OCI-LY1 (cell line): ENCODE results near the gene GBE1.
"Not testable (repeated sequence)": the region's sequence is repeated elsewhere in the genome, so short reads cannot be mapped to it uniquely, and the experiment has no call there.

Experiments
- H2AFZ ChIP-seq: fragments of 200-600 bp; sonication (generic), shearing (Covaris generic); 2 replicates; pipeline ENCODE4 v1.6.0; 2014; ENCODE audit warnings: antibody characterized with exemption, mild to moderate bottlenecking, low read length
- H3F3A ChIP-seq: fragments of 200-600 bp; sonication (generic), shearing (Covaris generic); 2 replicates; pipeline ENCODE4 v1.6.0; 2014; ENCODE audit warnings: mild to moderate bottlenecking, antibody characterized with exemption, low read length, moderate library complexity; ENCODE audit not compliant: insufficient read depth
- H3K27ac ChIP-seq: fragments of 200-600 bp; sonication (generic); 2 replicates; pipeline ENCODE4 v1.5.1; 2014; ENCODE audit warnings: low read length, mixed run types, mild to moderate bottlenecking, low read depth; ENCODE audit not compliant: poor library complexity, severe bottlenecking
- H3K27me3 ChIP-seq: fragments of 200-600 bp; sonication (generic); 2 replicates; pipeline ENCODE4 v1.6.0; 2014; ENCODE audit warnings: antibody characterized with exemption, mild to moderate bottlenecking, low read length, moderate library complexity; ENCODE audit not compliant: insufficient read depth
- H3K36me3 ChIP-seq: fragments of 200-600 bp; sonication (generic); 2 replicates; pipeline ENCODE4 v1.6.1; 2014; ENCODE audit warnings: mild to moderate bottlenecking, antibody characterized with exemption, low read length, moderate library complexity, mixed read lengths; ENCODE audit not compliant: insufficient read depth
- H3K4me1 ChIP-seq: fragments of 200-600 bp; sonication (generic); 2 replicates; pipeline ENCODE4 v1.5.1; 2014; ENCODE audit warnings: mild to moderate bottlenecking, low read length, moderate library complexity; ENCODE audit not compliant: insufficient read depth, severe bottlenecking
- H3K4me2 ChIP-seq: fragments of 200-600 bp; sonication (generic), shearing (Covaris generic); 2 replicates; pipeline ENCODE4 v1.6.1; 2014; ENCODE audit warnings: low read length
- H3K4me3 ChIP-seq: fragments of 200-600 bp; sonication (generic); 2 replicates; pipeline ENCODE4 v1.5.1; 2014; ENCODE audit warnings: low read length, low read depth, mild to moderate bottlenecking, mixed read lengths; ENCODE audit not compliant: poor library complexity, severe bottlenecking
- H3K79me2 ChIP-seq: fragments of 200-600 bp; shearing (Covaris generic); 2 replicates; pipeline ENCODE4 v1.6.1; 2016; ENCODE audit warnings: mixed run types, low read length, mixed read lengths; ENCODE audit not compliant: insufficient read depth
- H3K9ac ChIP-seq: fragments of 200-600 bp; sonication (generic), shearing (Covaris generic); 2 replicates; pipeline ENCODE4 v1.6.1; 2014; ENCODE audit warnings: mild to moderate bottlenecking, low read length, mixed read lengths
- H3K9me2 ChIP-seq: fragments of 200-600 bp; sonication (generic), shearing (Covaris generic); 2 replicates; pipeline ENCODE4 v1.6.1; 2014; ENCODE audit warnings: low read depth, mild to moderate bottlenecking, low read length, mixed read lengths
- H3K9me3 ChIP-seq: fragments of 200-600 bp; shearing (Covaris generic); 2 replicates; pipeline ENCODE4 v1.6.1; 2014; ENCODE audit warnings: low read length, mixed read lengths
- H4K20me1 ChIP-seq: fragments of 200-600 bp; sonication (generic), shearing (Covaris generic); 2 replicates; pipeline ENCODE4 v1.6.0; 2016; ENCODE audit warnings: mild to moderate bottlenecking, low read length; ENCODE audit not compliant: insufficient read depth
- EZH2 ChIP-seq: fragments of 200-600 bp; sonication (generic), shearing (Covaris generic); IDR thresholded peaks from 2 replicates; pipeline ENCODE4 v1.8.0; 2017; ENCODE audit warnings: borderline replicate concordance, mixed run types, mild to moderate bottlenecking, antibody characterized with exemption, low read length, moderate library complexity, mixed read lengths
- TF ChIP-seq, protein P1 (sequence below): fragments of 200-600 bp; sonication (generic), shearing (Covaris generic); IDR thresholded peaks from 2 replicates; pipeline ENCODE4 v1.5.1; 2017; ENCODE audit warnings: mild to moderate bottlenecking, antibody characterized with exemption, low read length, moderate library complexity, mixed read lengths

Gene GBE1

DNA sequence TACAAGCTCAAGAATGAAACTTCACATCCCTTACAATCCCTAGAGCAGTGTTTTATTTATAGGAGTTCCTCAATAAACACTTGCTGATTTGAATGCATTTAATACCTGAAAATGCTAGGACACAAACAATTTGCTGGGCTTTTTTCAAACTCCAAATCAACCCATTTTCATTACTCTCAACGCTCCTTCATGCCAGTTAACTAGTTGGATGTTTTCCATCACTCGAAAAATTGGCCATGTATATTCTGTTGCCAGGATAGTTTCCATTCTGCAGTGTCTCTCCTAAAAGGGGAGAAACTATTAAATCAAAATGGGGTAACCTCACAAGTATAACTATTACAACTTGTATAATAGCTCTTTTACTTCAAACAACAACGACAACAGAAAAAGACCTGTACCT lies 1.2 kb downstream of the GBE1 start:
- peak overlapping the region; percentile 61 for H3K4me3 ChIP-seq
- H2AFZ ChIP-seq = peak overlapping the region; percentile 31
- no peaks in the 10 kb centered on the region for H3K27me3 ChIP-seq
- no peaks in the 10 kb centered on the region for H3F3A ChIP-seq
- H4K20me1 ChIP-seq = no peaks in the 10 kb centered on the region
- no peak for TF ChIP-seq EZH2
- TF ChIP-seq, protein P1, sequence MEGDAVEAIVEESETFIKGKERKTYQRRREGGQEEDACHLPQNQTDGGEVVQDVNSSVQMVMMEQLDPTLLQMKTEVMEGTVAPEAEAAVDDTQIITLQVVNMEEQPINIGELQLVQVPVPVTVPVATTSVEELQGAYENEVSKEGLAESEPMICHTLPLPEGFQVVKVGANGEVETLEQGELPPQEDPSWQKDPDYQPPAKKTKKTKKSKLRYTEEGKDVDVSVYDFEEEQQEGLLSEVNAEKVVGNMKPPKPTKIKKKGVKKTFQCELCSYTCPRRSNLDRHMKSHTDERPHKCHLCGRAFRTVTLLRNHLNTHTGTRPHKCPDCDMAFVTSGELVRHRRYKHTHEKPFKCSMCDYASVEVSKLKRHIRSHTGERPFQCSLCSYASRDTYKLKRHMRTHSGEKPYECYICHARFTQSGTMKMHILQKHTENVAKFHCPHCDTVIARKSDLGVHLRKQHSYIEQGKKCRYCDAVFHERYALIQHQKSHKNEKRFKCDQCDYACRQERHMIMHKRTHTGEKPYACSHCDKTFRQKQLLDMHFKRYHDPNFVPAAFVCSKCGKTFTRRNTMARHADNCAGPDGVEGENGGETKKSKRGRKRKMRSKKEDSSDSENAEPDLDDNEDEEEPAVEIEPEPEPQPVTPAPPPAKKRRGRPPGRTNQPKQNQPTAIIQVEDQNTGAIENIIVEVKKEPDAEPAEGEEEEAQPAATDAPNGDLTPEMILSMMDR = no peak
- no peaks in the 10 kb centered on the region for H3K9me2 ChIP-seq
- H3K79me2 ChIP-seq = no peaks in the 10 kb centered on the region
- 0 out of 2 replicates have a peak, but pooled peaks cover 2% of the 10 kb centered on the region for H3K9me3 ChIP-seq
- H3K4me2 ChIP-seq = peak overlapping the region; percentile 75
- peaks cover 12% of the 10 kb centered on the region; the same call in 1 of the 2 replicates for H3K36me3 ChIP-seq
- peaks cover 23% of the 10 kb centered on the region for H3K4me1 ChIP-seq
- H3K9ac ChIP-seq = peak overlapping the region; percentile 62
- peak overlapping the region; percentile 69 for H3K27ac ChIP-seq

DNA sequence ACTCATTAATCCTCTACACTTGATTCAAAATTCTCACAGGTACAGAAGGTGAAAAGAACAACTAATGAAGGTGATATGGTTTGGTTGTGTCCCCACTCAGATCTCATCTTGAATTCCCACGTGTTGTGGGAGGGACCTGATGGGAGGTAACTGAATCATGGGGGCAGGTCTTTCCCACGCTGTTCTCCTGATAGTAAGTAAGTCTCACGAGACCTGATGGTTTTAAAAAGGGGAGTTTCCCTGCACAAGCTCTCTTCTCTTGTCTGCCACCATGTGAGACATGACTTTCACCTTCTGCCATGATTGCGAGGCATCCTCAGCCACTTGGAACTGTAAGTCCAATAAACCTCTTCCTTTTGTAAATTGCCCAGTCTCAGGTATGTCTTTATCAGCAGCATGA lies 2.7 kb downstream of the GBE1 start:
- H3K27ac ChIP-seq, H3K9me2 ChIP-seq, H2AFZ ChIP-seq, H3K79me2 ChIP-seq, H3K4me3 ChIP-seq, H3K4me2 ChIP-seq, H4K20me1 ChIP-seq, H3K9ac ChIP-seq, H3F3A ChIP-seq, H3K27me3 ChIP-seq: not testable (repeated sequence)
- Histone ChIP-seq H3K36me3 (peaks cover 12% of the 10 kb centered on the region; the same call in 1 of the 2 replicates), H3K9me3 (peaks cover 12% of the 10 kb centered on the region), H3K4me1 (peaks cover 23% of the 10 kb centered on the region)

DNA sequence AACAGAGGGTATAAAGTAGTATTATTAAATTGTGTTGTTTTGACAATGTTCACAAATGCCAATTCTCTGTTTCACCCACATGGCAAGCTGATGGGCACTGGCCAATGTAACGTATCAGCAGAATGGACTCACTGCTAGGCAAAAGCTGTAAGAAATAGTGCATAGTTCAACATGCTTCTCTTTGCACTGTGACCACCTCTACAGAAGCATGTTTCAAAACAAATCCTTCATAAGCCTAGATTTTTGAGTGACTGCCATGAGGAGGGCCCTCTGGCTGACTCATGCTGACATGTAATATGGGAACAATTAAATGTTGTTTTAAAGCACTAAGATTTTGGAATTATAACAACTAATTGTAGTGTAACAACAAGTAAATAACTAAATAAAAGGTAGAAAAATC lies 3.2 kb downstream of the GBE1 start:
- no peaks in the 10 kb centered on the region for H3K27me3 ChIP-seq
- no peak overlapping the region for H2AFZ ChIP-seq
- H3K27ac ChIP-seq = no peak overlapping the region
- no peaks in the 10 kb centered on the region for H3K79me2 ChIP-seq
- H4K20me1 ChIP-seq = no peaks in the 10 kb centered on the region
- H3K4me3 ChIP-seq = no peak overlapping the region
- H3K4me1 ChIP-seq = peaks cover 23% of the 10 kb centered on the region
- peaks cover 12% of the 10 kb centered on the region; the same call in 1 of the 2 replicates for H3K36me3 ChIP-seq
- TF ChIP-seq, protein P1 = no peak
- TF ChIP-seq EZH2 = no peak
- no peaks in the 10 kb centered on the region for H3K9me2 ChIP-seq
- H3F3A ChIP-seq = no peaks in the 10 kb centered on the region
- no peak overlapping the region for H3K9ac ChIP-seq
- H3K9me3 ChIP-seq = peaks cover 12% of the 10 kb centered on the region
- no peak overlapping the region for H3K4me2 ChIP-seq

GRCh38 chr3:81753416-81754027 lies 7.9 kb downstream of the GBE1 start:
- no peak overlapping the region for H3K27ac ChIP-seq
- no peaks in the 10 kb centered on the region for H3K27me3 ChIP-seq
- peaks cover 10% of the 10 kb centered on the region for H3K9me3 ChIP-seq
- no peak overlapping the region for H3K9ac ChIP-seq
- H3F3A ChIP-seq = no peaks in the 10 kb centered on the region
- H3K4me1 ChIP-seq = no peaks in the 10 kb centered on the region
- H3K4me3 ChIP-seq = no peak overlapping the region
- H3K79me2 ChIP-seq = no peaks in the 10 kb centered on the region
- H3K36me3 ChIP-seq = no peaks in the 10 kb centered on the region
- H3K9me2 ChIP-seq = no peaks in the 10 kb centered on the region
- no peak for TF ChIP-seq EZH2
- TF ChIP-seq, protein P1 = no peak
- H4K20me1 ChIP-seq = no peaks in the 10 kb centered on the region
- H2AFZ ChIP-seq = no peak overlapping the region
- H3K4me2 ChIP-seq = no peak overlapping the region
